Kidney epithelial cell (primary cell): ENCODE measurements around the gene ALKAL2. TPM values are rescaled to one million over a fixed set of nuclear protein-coding genes. Genes with fewer than 3 reads are reported as not detected.

ENCODE experiments used
- DNase-seq: peaks from one replicate; pipeline ENCODE4 v3.0.0-alpha.2; 2010; ENCODE audit warnings: low read depth
- H3K27me3 ChIP-seq: 2 replicates; pipeline ENCODE4 v1.6.0; 2011; ENCODE audit warnings: low read length; ENCODE audit not compliant: control insufficient read depth, insufficient read depth
- H3K36me3 ChIP-seq: 2 replicates; pipeline ENCODE4 v1.5.1; 2011; ENCODE audit warnings: low read length; ENCODE audit not compliant: control insufficient read depth, insufficient read depth
- H3K4me3 ChIP-seq: 2 replicates; pipeline ENCODE4 v1.5.1; 2011; ENCODE audit warnings: low read depth, mild to moderate bottlenecking, control low read depth, low read length
- CTCF ChIP-seq: IDR thresholded peaks from 2 replicates; pipeline ENCODE4 v1.5.1; 2011; ENCODE audit warnings: mild to moderate bottlenecking, moderate library complexity, low read length, control low read depth, inconsistent platforms; ENCODE audit not compliant: insufficient read depth, poor library complexity, severe bottlenecking
- total RNA-seq: library from RNA; depleted of rRNA; stranded (reverse); fragments of >200 nt; gene quantifications from 2 replicates; pipeline ENCODE4 v1.2.3, GENCODE V29; 2015

The ALKAL2 gene
- total RNA-seq, 1 donor from 2014 or later, result 2.5 TPM

- Histone ChIP-seq H3K36me3 (no peaks in the 10 kb centered on the region), H3K27me3 (peaks cover 20% of the 10 kb centered on the region), H3K4me3 (peak overlapping the region; percentile 35)
- no peak for DNase-seq
- no peak for TF ChIP-seq CTCF
Observed at GRCh38 chr2:288758-289361, 969 bp upstream of the ALKAL2 start.

GRCh38 chr2:287471-287885 is 413 bp downstream of the ALKAL2 start:
- TF ChIP-seq CTCF, result no peak
- H3K4me3 ChIP-seq, result peak overlapping the region; percentile 26
- DNase-seq, result no peak
- no peaks in the 10 kb centered on the region for H3K36me3 ChIP-seq
- peaks cover 20% of the 10 kb centered on the region for H3K27me3 ChIP-seq

- Histone ChIP-seq H3K36me3 (no peaks in the 10 kb centered on the region), H3K4me3 (no peak overlapping the region), H3K27me3 (peaks cover 20% of the 10 kb centered on the region)
- TF ChIP-seq CTCF, result no peak
- no peak for DNase-seq
Observed at GRCh38 chr2:286774-287392, 1.0 kb downstream of the ALKAL2 start.

GRCh38 chr2:286035-286434 is 1.9 kb downstream of the ALKAL2 start:
- Histone ChIP-seq H3K4me3 (no peak overlapping the region), H3K27me3 (peaks cover 20% of the 10 kb centered on the region), H3K36me3 (no peaks in the 10 kb centered on the region)
- TF ChIP-seq CTCF, result no peak
- no peak for DNase-seq

GRCh38 chr2:285531-285930 is 2.4 kb downstream of the ALKAL2 start:
- DNase-seq, result no peak
- no peak for TF ChIP-seq CTCF
- no peaks in the 10 kb centered on the region for H3K36me3 ChIP-seq
- H3K27me3 ChIP-seq, result peaks cover 20% of the 10 kb centered on the region
- H3K4me3 ChIP-seq, result no peak overlapping the region
